HG03095 (cell line): ENCODE data around the gene SPECC1.

ENCODE experiments used
- ATAC-seq: cut with Tn5 transposase; IDR thresholded peaks from one replicate; pipeline ENCODE4 v1.9.1; 2021; ENCODE audit warnings: moderate library complexity; ENCODE audit not compliant: unreplicated experiment

SPECC1 gene

GRCh38 chr17:20121359-20122253, 112.4 kb downstream of the SPECC1 start:
- no peak for ATAC-seq

- ATAC-seq: no peak
These were observed 113.2 kb downstream of the SPECC1 start for GRCh38 chr17:20122254-20122879.

DNA sequence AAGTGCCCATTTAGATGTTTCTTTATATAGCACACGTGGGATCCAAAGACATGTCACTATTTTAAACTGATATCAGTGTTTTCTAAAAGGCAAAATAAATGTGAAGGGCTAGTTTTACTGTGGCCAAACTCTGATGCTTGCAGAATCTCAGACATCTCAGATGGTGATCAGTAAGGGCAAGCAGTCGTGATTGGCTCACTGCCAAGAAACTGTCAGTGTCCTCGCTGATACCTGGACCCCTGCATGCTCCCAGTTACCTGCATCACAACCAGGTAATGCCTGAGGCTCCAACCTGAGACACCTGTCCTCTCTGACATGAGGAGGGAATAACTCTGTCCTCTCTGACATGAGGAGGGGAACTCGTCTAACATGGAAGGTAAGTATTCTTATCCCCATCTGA, 114.0 kb downstream of the SPECC1 start:
- ATAC-seq: no peak

DNA sequence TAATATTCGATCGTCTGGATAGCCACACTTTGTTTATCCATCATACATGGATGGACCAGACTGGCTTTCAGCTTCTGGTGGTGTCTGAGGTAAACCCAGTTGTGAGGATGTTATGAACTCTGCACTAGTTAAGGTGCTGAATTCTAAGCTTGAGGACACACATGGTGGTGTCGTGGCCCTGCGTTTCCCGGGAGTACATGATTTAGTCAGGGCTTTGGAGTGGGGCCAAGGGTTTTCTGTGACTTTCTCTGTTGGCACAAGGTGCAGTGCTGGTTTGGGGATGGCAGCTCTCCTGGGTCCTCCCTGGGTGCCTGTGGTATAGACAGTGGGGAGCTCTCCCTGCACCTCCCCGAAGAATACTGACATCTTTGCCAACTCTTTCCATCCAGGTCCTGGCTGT, 116.6 kb downstream of the SPECC1 start:
- ATAC-seq: no peak

DNA sequence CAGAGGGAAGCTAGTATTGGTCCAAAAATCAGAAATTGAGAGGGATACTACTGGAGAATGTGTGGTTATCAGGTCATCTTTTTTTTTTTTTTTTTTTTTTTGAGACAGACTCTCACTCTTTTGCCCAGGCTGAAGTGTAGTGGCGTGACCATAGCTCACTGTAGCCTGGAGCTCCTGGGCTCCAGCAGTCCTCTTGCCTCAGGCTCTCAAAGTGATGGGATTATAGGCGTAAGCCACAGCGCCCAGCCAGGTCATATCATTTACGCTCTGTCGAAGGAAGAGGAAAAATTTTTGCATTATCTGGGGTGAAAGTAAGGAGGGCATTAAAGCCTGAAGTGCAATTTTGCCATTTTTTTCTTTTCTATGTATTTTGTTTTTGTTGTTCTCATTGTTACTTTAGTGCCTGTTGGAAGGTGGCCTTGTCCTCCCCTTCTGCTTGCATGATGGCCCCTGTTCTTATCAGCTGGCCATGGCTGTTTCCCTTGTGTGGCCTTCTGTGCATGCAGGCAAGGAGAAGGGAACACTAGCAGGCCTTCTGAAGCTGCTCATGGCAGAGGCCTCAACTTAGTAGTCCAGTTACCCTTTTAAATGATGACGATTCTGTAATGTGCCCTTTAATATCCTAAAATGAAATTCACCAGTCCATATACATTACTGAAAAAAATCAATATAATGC, 118.3 kb downstream of the SPECC1 start:
- ATAC-seq: no peak

GRCh38 chr17:20128036-20128667, 119.0 kb downstream of the SPECC1 start:
- ATAC-seq: no peak

DNA sequence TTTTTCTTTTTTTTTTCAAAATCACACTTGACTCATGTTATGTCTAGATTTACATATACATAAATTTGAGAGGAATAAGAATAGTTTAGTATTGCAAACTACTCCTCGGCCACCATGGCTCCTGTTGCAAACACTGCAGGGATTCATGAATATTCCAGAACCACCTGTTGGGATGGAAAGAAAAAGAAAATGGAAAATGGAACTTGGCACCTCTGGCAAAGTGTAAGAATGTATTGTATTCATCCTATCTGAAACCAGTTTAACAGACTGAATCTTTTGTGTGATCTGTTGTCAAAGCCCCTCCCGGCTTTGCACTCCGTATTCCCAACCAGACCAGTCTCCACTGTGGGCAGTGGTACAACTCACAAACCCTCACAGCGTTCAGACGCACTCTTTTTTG, 124.4 kb downstream of the SPECC1 start:
- no peak for ATAC-seq

DNA sequence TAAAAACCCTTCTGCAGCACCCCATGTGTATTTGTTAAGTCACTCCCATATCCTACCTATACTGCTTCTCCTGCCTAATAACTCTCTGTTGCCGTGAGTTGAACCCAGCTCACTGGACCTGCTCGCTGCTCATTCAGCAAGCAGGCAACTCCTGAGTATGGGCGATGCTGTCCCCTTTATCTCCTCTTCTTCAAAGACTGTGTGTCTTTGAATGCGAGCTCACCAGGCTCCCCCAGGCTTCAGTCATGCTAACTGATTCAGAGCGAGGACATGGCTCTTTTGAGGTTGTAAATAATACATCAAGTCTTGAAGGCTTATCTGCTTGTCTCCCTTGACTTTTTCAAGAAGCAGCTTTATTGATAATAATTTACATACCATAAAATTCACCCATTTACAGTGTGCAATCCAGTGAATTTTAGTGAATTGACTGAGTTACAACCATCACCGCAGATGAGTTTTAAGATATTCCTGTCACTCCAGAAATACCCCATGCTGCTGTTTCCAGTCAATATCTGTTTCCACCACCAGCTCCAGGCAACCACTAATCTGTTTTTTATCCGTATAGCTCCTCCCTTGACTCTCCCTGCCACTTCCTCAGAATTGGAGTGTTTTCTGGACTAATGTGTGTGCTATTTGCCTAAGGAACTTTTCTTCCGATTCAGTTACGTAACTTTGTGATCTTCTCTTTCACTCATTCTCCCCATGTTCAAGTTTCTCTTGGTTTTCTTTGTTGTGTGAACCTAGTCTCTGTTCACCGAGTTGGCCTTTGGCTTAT, 132.2 kb downstream of the SPECC1 start:
- no peak for ATAC-seq

GRCh38 chr17:20142268-20142667, 133.1 kb downstream of the SPECC1 start:
- ATAC-seq: no peak

- ATAC-seq: no peak
These were observed 134.6 kb downstream of the SPECC1 start for GRCh38 chr17:20143740-20144139.

GRCh38 chr17:20145567-20145966, 136.4 kb downstream of the SPECC1 start:
- ATAC-seq: no peak

GRCh38 chr17:20149251-20149650, 140.1 kb downstream of the SPECC1 start:
- no peak for ATAC-seq

- no peak for ATAC-seq
These were observed 142.0 kb downstream of the SPECC1 start for GRCh38 chr17:20151174-20151573.

GRCh38 chr17:20153231-20153630, 144.1 kb downstream of the SPECC1 start:
- no peak for ATAC-seq

DNA sequence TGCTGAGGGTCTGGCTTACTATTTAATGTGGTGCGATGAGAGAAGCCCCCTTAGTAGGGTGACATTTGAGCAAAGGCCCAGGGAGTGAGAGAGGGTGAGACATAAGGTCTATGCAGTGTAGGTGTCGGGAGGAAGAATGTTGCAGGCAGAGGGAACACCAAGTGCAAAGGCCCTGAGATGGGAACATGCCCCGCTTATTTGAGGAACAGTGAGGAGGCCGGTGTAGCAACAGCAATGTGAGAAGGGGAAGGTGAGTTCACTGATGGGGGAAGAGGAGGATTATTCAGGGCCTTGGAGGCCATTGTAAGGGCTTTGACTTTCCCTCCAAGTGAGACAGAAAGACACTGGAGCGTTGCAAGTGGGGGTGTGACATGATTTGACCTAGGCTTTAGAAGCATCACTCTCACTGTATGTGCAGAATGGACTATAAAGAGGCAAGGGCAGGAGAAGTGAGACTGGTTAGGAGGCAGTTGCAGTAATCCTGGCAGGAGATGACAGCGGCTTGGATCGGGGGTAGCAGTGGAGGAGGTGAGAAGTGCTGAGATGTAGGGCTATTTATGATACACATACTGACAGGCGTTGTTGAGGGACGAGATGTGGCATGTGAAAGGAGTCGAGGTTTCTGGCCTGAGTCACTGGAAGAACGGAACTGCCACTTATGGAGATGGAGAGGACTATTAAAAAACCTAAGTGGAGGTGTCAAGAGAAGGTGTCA, 145.3 kb downstream of the SPECC1 start:
- ATAC-seq: no peak

- ATAC-seq: peak; percentile 89
These were observed 146.4 kb downstream of the SPECC1 start for GRCh38 chr17:20155258-20156195.

- ATAC-seq: peak; percentile 12
These were observed 147.2 kb downstream of the SPECC1 start for GRCh38 chr17:20156196-20157000.

DNA sequence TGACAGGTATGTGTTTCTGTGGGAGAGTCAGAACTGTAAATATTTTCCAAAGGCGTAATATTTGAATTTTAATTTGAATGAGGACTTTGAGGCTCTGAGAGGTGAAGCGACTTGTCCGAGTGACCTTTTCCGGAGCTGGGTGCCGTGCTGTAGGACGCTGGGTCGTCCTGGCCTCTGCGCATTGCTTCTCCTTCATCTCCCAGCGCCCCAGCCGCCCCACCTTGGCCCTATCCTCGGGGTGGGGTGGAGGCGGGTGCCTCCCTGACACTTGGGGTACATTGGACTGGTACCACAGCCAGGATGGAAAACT, 147.8 kb downstream of the SPECC1 start:
- no peak for ATAC-seq
